Neural progenitor cell (in vitro differentiated cells): ENCODE data around the gene RWDD3. TPM values are rescaled to one million over a fixed set of nuclear protein-coding genes. Genes with fewer than 3 reads are reported as not detected.

Experiments used
- total RNA-seq: library from RNA; depleted of rRNA; stranded (reverse); fragments of >200 nt; gene quantifications from 2 replicates; pipeline ENCODE4 v1.2.3, GENCODE V29; 2015; ENCODE audit warnings: low replicate concordance

RWDD3 gene
- total RNA-seq, 1 donor from 2014 or later = 32.2 TPM

Other genes starting within 250 kb of the RWDD3 start
- gene ALG14, start 161.3 kb upstream of the RWDD3 start, total RNA-seq = 0.49 and 0.53 TPM in 2 replicates
- 3.2 and 5.7 TPM in 2 replicates for gene TLCD4, start 116.9 kb upstream of the RWDD3 start, total RNA-seq